Measurements from ENCODE around the gene GLIPR2. TPM values are rescaled to one million over a fixed set of nuclear protein-coding genes. Genes with fewer than 3 reads are reported as not detected.

Gene GLIPR2
- polyA plus RNA-seq, 1 of the 3 experiments (the other 2 are of a cell fraction), result 38.3 TPM

- TF ChIP-seq REST (IDR thresholded peaks at IDR 0.05; ENCODE audit: low read depth, low read length) (0 out of 2 replicates have a peak, but pooled peaks have one; percentile 20), RAD21 (IDR thresholded peaks at IDR 0.05; ENCODE audit: low read length) (peak; percentile 25; the same call in 1 of the 2 replicates), RFX5 (IDR thresholded peaks at IDR 0.05; ENCODE audit: low read length) (no peak), ELF1 (IDR thresholded peaks at IDR 0.05) (no peak), USF2 (IDR thresholded peaks at IDR 0.05; ENCODE audit: borderline replicate concordance, low read depth, low read length) (no peak), CHD2 (IDR thresholded peaks at IDR 0.05; ENCODE audit: low read length, partially characterized antibody) (peak; percentile 97), USF1 (IDR thresholded peaks at IDR 0.05; ENCODE audit: borderline replicate concordance, low read depth) (no peak), ZBTB33 (IDR thresholded peaks at IDR 0.05; ENCODE audit: borderline replicate concordance, low read depth) (no peak), SMC3 (IDR thresholded peaks at IDR 0.05; ENCODE audit: low read depth, low read length) (no peak), GATA2 (CRISPR knock-in tag; IDR thresholded peaks at IDR 0.05) (no peak), TAF1 (IDR thresholded peaks at IDR 0.05; ENCODE audit: borderline replicate concordance, low read depth, low read length) (peak; percentile 32; the same call in 1 of the 2 replicates), FOSL2 (IDR thresholded peaks at IDR 0.05; ENCODE audit: borderline replicate concordance, low read depth) (0 out of 2 replicates have a peak, but pooled peaks have one; percentile 31), MXI1 (IDR thresholded peaks at IDR 0.05; ENCODE audit: low read depth, low read length) (peak; percentile 68), RCOR1 (IDR thresholded peaks at IDR 0.05; ENCODE audit: low read length) (peak; percentile 33; the same call in 1 of the 2 replicates), RXRA (IDR thresholded peaks at IDR 0.05; ENCODE audit: borderline replicate concordance, low read depth) (peak; percentile 74; the same call in 1 of the 2 replicates), EZH2phosphoT487 (IDR thresholded peaks at IDR 0.05; ENCODE audit: borderline replicate concordance, low read depth) (no peak), MAX (IDR thresholded peaks at IDR 0.05; ENCODE audit: low read depth) (peak; percentile 6; the same call in 1 of the 2 replicates), PBX3 (IDR thresholded peaks at IDR 0.05) (peak; percentile 43), EP300 (IDR thresholded peaks at IDR 0.05; ENCODE audit: borderline replicate concordance in 1 of 2, low read depth in 1 of 2, low read length in 1 of 2) (peak; percentile 27 to 69; a peak in 3 of 4 replicates), FOXM1 (IDR thresholded peaks at IDR 0.05; ENCODE audit: low read depth) (0 out of 2 replicates have a peak, but pooled peaks have one; percentile 13), MEF2A (IDR thresholded peaks at IDR 0.05; ENCODE audit: borderline replicate concordance, low read depth) (no peak)
Observed at GRCh38 chr9:36163049-36163785, 26.7 kb downstream of the GLIPR2 start (continued).

Measured in SK-N-SH (cell line).